Measurements from ENCODE around the gene MGAT5B. TPM values are rescaled to one million over a fixed set of nuclear protein-coding genes. Genes with fewer than 3 reads are reported as not detected.
A peak's percentile ranks its signal among the peaks of the same experiment; 100 is the strongest.

MGAT5B gene
- total and polyA plus RNA-seq, 2 donors (not counting 1 experiment from before 2014, with no cell fraction given): 0.15 to 37.8 TPM

- WGBS (ENCODE audit: insufficient coverage): under 1% methylated on average over 43 of the region's 45 CpGs
- intact Hi-C loops (cut with micrococcal nuclease): loop anchor here (1.0 kb wide), 2 partner anchors 11 to 29 kb away; no protein-coding TSS in a partner anchor
- ATAC-seq (ENCODE audit: low read depth) (peak; percentile 89), DNase-seq (peak; percentile 89)
- Mint-ChIP-seq H3K4me1 (peaks cover 29% of the 10 kb centered on the region), H3K9me3 (ENCODE audit: insufficient read depth) (no peaks in the 10 kb centered on the region), H3K27ac (peak overlapping the region; percentile 93), H3K27me3 (peaks cover 26% of the 10 kb centered on the region), H3K4me3 (peak overlapping the region; percentile 92)
- POLR2A ChIA-PET: interaction anchor here (0.6 to 1.9 kb wide), 4 partner anchors 11 to 707 kb away, joined by 3 to 17 read pairs (median 14); no protein-coding TSS in a partner anchor
- Histone ChIP-seq H3K36me3 (replicated peaks in 1 of 2; ENCODE audit: control extremely low read depth in 1 of 2, control insufficient read depth in 1 of 2, extremely low read depth in 1 of 2, insufficient read depth in 2 of 2, low read length in 1 of 2) (no peaks in the 10 kb centered on the region), H3K9ac (ENCODE audit: low read length) (peak overlapping the region; percentile 70), H3K27me3 (replicated peaks in 1 of 4; ENCODE audit: control extremely low read depth in 1 of 4, control insufficient read depth in 3 of 4, insufficient read depth in 4 of 4, low read length in 3 of 4) (peaks cover 0 to 31% (median 13%) of the 10 kb centered on the region in 4 experiments), H2AFZ (ENCODE audit: insufficient read depth, low read depth, low read length, poor library complexity, severe bottlenecking) (peak overlapping the region; percentile 67), H3K4me3 (ENCODE audit: control extremely low read depth in 1 of 5, extremely low read depth in 1 of 5, insufficient read depth in 1 of 5, low read depth in 2 of 5, low read length in 4 of 5) (peak overlapping the region; percentile 26 to 58 (median 56)), H3K79me2 (ENCODE audit: control insufficient read depth, insufficient read depth, low read length) (no peaks in the 10 kb centered on the region), H4K20me1 (ENCODE audit: control insufficient read depth, insufficient read depth, low read length, poor library complexity, severe bottlenecking) (no peaks in the 10 kb centered on the region), H3K4me1 (ENCODE audit: control insufficient read depth in 2 of 2, insufficient read depth in 2 of 2, low read length in 2 of 2) (peaks cover 20 to 26% of the 10 kb centered on the region in 2 donors), H3K27ac (ENCODE audit: low read length in 2 of 2) (peak overlapping the region; percentile 55 to 76), H3K4me2 (replicated peaks; ENCODE audit: low read depth, low read length, poor library complexity, severe bottlenecking) (peak overlapping the region; percentile 92), H3K9me3 (ENCODE audit: control extremely low read depth in 1 of 3, control insufficient read depth in 2 of 3, insufficient read depth in 1 of 3, low read length in 2 of 3) (peaks cover 0 to 13% (median 0%) of the 10 kb centered on the region in 3 donors)
- no peak for TF ChIP-seq EZH2 (IDR thresholded peaks at IDR 0.05; ENCODE audit: borderline replicate concordance, insufficient read depth, low read depth, low read length, poor library complexity, severe bottlenecking)
- TF ChIP-seq CTCF (IDR thresholded peaks at IDR 0.05): no peak
- CTCF ChIA-PET: interaction anchor here (0.6 to 2.2 kb wide), 8 partner anchors 11 to 616 kb away, joined by 3 to 16 read pairs (median 4); partner anchors contain the start of gene MGAT5B
These were observed 100.7 kb downstream of the MGAT5B start for GRCh38 chr17:76968707-76969597.

Measured in B cell (primary cell).